Activated CD8-positive, alpha-beta memory T cell treated with anti-CD3 and anti-CD28 coated beads, Interleukin-2, amount 10 ng/mL, durations not matched to agents 7 days and 5 days (primary cell): ENCODE data around the gene TH. TPM values are rescaled to one million over a fixed set of nuclear protein-coding genes. Genes with fewer than 3 reads are reported as not detected.
A peak's percentile ranks its signal among the peaks of the same experiment; 100 is the strongest.
"Not testable (repeated sequence)": the region's sequence is repeated elsewhere in the genome, so short reads cannot be mapped to it uniquely, and the experiment has no call there.

Source experiments
- ATAC-seq: fragments of 150-1000 bp; cut with Tn5 transposase; one replicate; pipeline ENCODE4 v1.10.0; 2021; ENCODE audit warnings: moderate library complexity
- CTCF ChIA-PET: fragments of 350-600 bp; sonication (Branson Sonifier 250); formaldehyde crosslinking; loops from one replicate; lab custom pipeline; 2021; ENCODE audit warnings: antibody characterized with exemption; lab: Charles Lee
- DNase-seq: peaks from one replicate; pipeline ENCODE4 v3.0.0-alpha.2; 2020
- H3K27ac Mint-ChIP-seq: one replicate; pipeline ENCODE4 v1.8.0; 2021; ENCODE audit warnings: mild to moderate bottlenecking, mixed read lengths
- H3K27me3 Mint-ChIP-seq: one replicate; pipeline ENCODE4 v1.8.0; 2021; ENCODE audit warnings: mixed read lengths
- H3K36me3 Mint-ChIP-seq: one replicate; pipeline ENCODE4 v1.8.0; 2021; ENCODE audit warnings: mild to moderate bottlenecking, mixed read lengths
- H3K4me1 Mint-ChIP-seq: one replicate; pipeline ENCODE4 v1.8.0; 2021; ENCODE audit warnings: mixed read lengths
- H3K4me3 Mint-ChIP-seq: one replicate; pipeline ENCODE4 v1.8.0; 2021; ENCODE audit warnings: mild to moderate bottlenecking, moderate library complexity, mixed read lengths
- H3K9me3 Mint-ChIP-seq: one replicate; pipeline ENCODE4 v1.8.0; 2022; ENCODE audit warnings: low read depth, mixed read lengths
- total RNA-seq, 2 experiments: library from RNA; stranded (reverse); gene quantifications; one replicate each; pipeline ENCODE4 v1.2.3, GENCODE V29; 2021

The TH gene
- total RNA-seq, 2 experiments from 2014 or later, result not detected

DNA sequence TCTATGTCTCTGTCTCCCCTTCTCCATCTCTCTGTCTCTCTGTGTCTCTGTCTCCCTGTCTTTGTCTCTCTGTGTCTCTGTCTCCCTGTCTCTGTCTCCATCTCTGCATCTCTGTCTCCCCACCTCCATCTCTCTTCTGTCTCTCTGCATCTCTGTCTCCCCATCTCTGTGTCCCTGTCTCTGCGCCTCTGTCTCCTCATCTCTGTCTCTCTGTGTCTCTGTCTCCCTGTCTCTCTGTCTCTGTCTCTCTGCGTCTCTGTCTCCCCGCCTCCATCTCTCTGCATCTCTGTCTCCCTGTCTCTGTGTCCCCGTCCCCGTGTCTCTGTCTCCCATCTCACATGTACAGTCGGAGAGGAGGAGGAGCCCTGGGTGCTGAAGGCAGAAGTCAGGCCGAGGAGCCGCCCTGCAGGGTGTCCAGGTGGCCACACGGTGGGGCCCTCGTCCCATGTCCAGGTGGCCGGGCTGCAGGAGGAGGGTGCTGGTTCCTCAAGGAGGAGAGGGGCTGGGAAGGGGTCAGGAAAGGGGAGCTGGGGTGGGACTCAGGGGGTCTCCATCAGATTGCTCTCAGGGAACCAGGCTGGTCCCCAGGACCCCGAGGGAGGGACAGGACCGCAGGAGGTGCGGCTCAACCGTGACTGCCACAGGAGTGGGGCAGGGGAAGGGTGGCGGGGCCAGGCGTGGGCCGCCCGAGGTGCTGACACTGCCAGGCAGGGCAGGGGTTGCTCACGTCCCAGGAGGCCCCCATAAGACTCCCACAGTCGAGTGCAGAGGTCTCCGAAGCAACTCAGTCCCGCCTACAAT lies 25.6 kb upstream of the TH start:
- Mint-ChIP-seq H3K27me3 (peaks cover 9% of the 10 kb centered on the region), H3K36me3 (no peaks in the 10 kb centered on the region), H3K9me3 (no peaks in the 10 kb centered on the region), H3K4me3 (no peak overlapping the region), H3K27ac (no peak overlapping the region), H3K4me1 (peaks cover 3% of the 10 kb centered on the region)
- DNase-seq, result peak; percentile 83
- ATAC-seq, result peak; percentile 86
- CTCF ChIA-PET, result interaction anchor here (0.5 to 3.9 kb wide), 7 partner anchors 13 to 412 kb away, joined by 3 to 39 read pairs (median 8); partner anchors contain the start of genes C11orf21 and TSPAN32

DNA sequence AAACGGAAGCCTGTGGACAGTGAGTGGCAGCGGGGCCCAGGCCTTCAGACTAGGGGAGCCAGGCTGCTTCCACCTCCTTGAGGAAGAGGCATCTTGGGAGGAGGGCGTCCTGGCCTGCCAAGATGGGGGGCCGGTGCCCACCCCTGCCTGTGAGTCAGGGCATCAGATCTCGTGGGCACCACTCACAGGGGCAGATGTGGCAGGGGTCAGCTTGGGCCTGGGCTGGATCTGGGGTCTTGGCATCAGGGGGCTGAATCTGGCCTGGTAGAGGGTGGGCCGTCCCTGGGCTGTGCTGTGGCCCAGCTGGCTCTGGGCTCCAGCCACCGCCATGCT lies 24.1 kb upstream of the TH start:
- no peak for DNase-seq
- no peaks in the 10 kb centered on the region for H3K9me3 Mint-ChIP-seq
- no peaks in the 10 kb centered on the region for H3K36me3 Mint-ChIP-seq
- CTCF ChIA-PET, result interaction anchor here (0.7 to 4.1 kb wide), 12 partner anchors 10 to 228 kb away, joined by 3 to 45 read pairs (median 3); partner anchors contain the start of genes C11orf21 and TSPAN32
- peaks cover 3% of the 10 kb centered on the region for H3K4me1 Mint-ChIP-seq
- no peak for ATAC-seq
- H3K4me3 Mint-ChIP-seq, result no peak overlapping the region
- peaks cover 12% of the 10 kb centered on the region for H3K27me3 Mint-ChIP-seq
- no peak overlapping the region for H3K27ac Mint-ChIP-seq

DNA sequence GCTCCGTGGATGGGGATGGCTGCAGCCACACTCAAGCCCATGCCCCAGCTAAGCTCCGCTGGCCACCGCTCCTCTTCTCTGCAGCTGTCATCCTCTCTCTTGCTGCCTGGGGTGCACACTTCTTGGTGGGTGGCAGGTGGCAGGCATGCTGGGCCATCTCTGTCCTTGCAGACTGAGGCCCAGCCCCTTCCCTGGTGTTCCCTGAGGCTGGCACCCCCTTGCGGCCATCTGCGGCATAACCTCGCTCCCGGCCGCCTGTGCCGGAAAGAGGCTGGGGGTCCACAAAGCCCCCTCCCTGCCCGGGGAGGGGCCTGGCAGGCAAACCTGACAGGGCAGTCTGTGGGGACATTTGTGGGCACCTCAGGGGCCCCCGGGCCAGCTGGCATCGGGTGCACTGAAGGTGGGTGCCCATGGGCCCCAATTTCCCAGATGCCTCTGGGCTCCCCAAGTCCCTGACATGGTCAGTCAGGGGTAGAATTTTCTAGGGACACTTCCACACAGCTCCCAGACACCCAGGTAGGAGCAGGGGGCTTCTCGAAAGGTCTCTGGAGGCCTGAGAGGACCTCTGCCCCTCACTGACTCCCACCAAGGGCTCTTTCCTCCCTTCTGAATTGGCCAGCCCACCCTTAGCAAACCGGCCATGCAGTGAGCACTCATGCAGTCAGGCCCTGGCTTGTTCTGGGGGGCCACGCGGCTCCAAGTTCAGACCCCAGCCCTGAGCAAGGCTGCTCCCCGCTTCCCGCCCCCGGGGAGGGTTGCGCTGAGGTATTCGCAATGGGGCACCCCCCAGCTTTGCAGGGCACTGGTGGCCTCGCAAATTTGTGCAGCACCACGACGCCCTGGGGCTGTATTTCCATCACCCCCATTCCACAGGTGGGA lies 23.5 kb upstream of the TH start:
- DNase-seq (peak; percentile 56), ATAC-seq (peak; percentile 26)
- H3K27ac Mint-ChIP-seq, result no peak overlapping the region
- peaks cover 3% of the 10 kb centered on the region for H3K4me1 Mint-ChIP-seq
- no peaks in the 10 kb centered on the region for H3K36me3 Mint-ChIP-seq
- H3K4me3 Mint-ChIP-seq, result no peak overlapping the region
- no peaks in the 10 kb centered on the region for H3K9me3 Mint-ChIP-seq
- CTCF ChIA-PET, result interaction anchor here (0.7 to 4.1 kb wide), 17 partner anchors 9 to 279 kb away, joined by 3 to 45 read pairs (median 3); partner anchors contain the start of genes C11orf21 and TSPAN32
- peaks cover 12% of the 10 kb centered on the region for H3K27me3 Mint-ChIP-seq

- not testable (repeated sequence) for H3K4me3 Mint-ChIP-seq, H3K36me3 Mint-ChIP-seq, H3K9me3 Mint-ChIP-seq, H3K27ac Mint-ChIP-seq, ATAC-seq, H3K4me1 Mint-ChIP-seq, DNase-seq
- peaks cover 12% of the 10 kb centered on the region for H3K27me3 Mint-ChIP-seq
- CTCF ChIA-PET, result interaction anchor here (0.9 to 4.1 kb wide), 10 partner anchors 8 to 280 kb away, joined by 3 to 45 read pairs (median 4); partner anchors contain the start of genes C11orf21 and TSPAN32
Measured at GRCh38 chr11:2193888-2194595, 22.4 kb upstream of the TH start.

DNA sequence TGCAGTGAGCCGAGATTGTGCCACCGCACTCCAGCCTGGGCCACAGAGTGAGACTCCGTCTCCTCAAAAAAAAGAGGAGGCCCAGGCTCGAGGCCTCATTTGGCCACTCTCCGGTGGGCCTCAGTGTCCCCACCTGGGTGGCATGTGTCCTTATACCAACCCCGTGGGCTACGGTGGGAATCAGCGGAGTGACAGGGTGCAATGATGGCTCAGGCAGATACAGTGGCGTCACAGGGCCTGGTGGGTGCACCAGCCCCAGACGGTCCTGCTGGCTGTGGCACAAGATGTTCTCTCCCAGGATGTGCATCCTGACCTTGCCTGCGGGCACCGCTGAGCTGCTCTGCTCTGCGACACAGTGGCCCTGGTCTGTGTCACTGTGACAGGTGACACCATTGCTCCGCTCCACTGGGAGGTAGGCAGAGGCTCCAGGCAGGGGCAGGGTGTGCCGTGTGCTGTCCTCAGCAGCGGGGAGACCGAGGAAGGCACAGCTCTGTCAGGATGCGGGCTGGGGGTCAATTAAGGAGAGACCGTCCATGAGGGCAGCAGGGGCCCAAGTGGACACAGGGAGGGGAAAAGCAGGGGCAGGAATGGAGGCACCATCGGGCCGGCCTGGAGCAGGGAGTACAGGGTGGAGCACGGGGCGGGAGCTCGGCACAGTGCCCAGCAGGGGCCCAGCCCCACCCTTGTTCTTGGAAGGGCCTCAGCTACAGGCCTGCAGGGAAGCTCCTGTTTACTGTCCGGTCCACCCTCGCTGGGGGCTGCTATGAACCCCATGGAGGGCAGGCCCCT lies 21.7 kb upstream of the TH start:
- Mint-ChIP-seq H3K27me3 (peaks cover 12% of the 10 kb centered on the region), H3K27ac (no peak overlapping the region), H3K4me3 (no peak overlapping the region), H3K9me3 (no peaks in the 10 kb centered on the region), H3K36me3 (no peaks in the 10 kb centered on the region), H3K4me1 (peaks cover 3% of the 10 kb centered on the region)
- no peak for DNase-seq
- CTCF ChIA-PET, result interaction anchor here (0.6 to 4.1 kb wide), 5 partner anchors 36 to 227 kb away, joined by 3 to 45 read pairs (median 4); partner anchors contain the start of genes C11orf21 and TSPAN32
- ATAC-seq, result no peak

- no peak overlapping the region for H3K4me3 Mint-ChIP-seq
- no peak overlapping the region for H3K27ac Mint-ChIP-seq
- ATAC-seq, result no peak
Measured at GRCh38 chr11:2192435-2192834, 20.8 kb upstream of the TH start.

DNA sequence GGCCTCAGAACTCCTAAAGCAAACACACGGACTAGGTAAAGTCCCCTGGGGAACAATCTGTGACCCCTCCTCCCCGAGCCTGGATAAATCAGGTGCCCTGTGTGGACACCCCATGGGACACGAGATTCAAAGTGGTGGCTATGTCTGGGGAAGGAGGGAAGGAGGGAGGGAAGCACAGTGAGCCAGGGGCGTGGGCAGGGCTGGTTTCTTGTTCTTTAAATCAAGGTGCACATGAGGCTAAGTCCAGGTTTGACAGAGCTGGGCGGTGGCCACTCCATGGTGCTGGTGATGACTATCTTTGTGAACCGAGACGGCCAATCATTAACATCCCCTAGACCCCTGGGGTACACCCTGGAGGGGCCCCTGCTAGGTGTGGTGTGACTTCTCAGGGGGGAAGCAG lies 20.3 kb upstream of the TH start:
- H3K27ac Mint-ChIP-seq, result no peak overlapping the region
- H3K9me3 Mint-ChIP-seq, result no peaks in the 10 kb centered on the region
- H3K27me3 Mint-ChIP-seq, result peaks cover 10% of the 10 kb centered on the region
- CTCF ChIA-PET, result interaction anchor here (3.8 to 4.1 kb wide), 2 partner anchors 114 to 228 kb away, joined by 21 to 45 read pairs; no protein-coding TSS in a partner anchor
- no peak for ATAC-seq
- DNase-seq, result no peak
- H3K4me3 Mint-ChIP-seq, result no peak overlapping the region
- peaks cover under 1% of the 10 kb centered on the region for H3K4me1 Mint-ChIP-seq
- no peaks in the 10 kb centered on the region for H3K36me3 Mint-ChIP-seq

More at GRCh38 chr11:2192435-2192834, 20.8 kb upstream of the TH start:
- no peaks in the 10 kb centered on the region for H3K36me3 Mint-ChIP-seq
- no peaks in the 10 kb centered on the region for H3K9me3 Mint-ChIP-seq
- DNase-seq, result no peak
- H3K4me1 Mint-ChIP-seq, result peaks cover 3% of the 10 kb centered on the region
- CTCF ChIA-PET, result interaction anchor here (1.4 to 4.1 kb wide), 4 partner anchors 40 to 228 kb away, joined by 3 to 45 read pairs (median 12); partner anchors contain the start of genes C11orf21 and TSPAN32
- peaks cover 12% of the 10 kb centered on the region for H3K27me3 Mint-ChIP-seq

- no peak overlapping the region for H3K4me3 Mint-ChIP-seq
- no peaks in the 10 kb centered on the region for H3K36me3 Mint-ChIP-seq
- CTCF ChIA-PET, result no interaction called here
- no peak for DNase-seq
- no peak overlapping the region for H3K27ac Mint-ChIP-seq
- H3K9me3 Mint-ChIP-seq, result no peaks in the 10 kb centered on the region
- no peak for ATAC-seq
- H3K4me1 Mint-ChIP-seq, result no peaks in the 10 kb centered on the region
- peaks cover 3% of the 10 kb centered on the region for H3K27me3 Mint-ChIP-seq
Measured at GRCh38 chr11:2190657-2191471, 19.2 kb upstream of the TH start.

GRCh38 chr11:2189938-2190656 lies 18.5 kb upstream of the TH start:
- no peak overlapping the region for H3K4me3 Mint-ChIP-seq
- no peaks in the 10 kb centered on the region for H3K36me3 Mint-ChIP-seq
- ATAC-seq, result no peak
- H3K9me3 Mint-ChIP-seq, result no peaks in the 10 kb centered on the region
- CTCF ChIA-PET, result no interaction called here
- no peaks in the 10 kb centered on the region for H3K4me1 Mint-ChIP-seq
- no peak for DNase-seq
- H3K27ac Mint-ChIP-seq, result no peak overlapping the region
- H3K27me3 Mint-ChIP-seq, result peaks cover 4% of the 10 kb centered on the region

DNA sequence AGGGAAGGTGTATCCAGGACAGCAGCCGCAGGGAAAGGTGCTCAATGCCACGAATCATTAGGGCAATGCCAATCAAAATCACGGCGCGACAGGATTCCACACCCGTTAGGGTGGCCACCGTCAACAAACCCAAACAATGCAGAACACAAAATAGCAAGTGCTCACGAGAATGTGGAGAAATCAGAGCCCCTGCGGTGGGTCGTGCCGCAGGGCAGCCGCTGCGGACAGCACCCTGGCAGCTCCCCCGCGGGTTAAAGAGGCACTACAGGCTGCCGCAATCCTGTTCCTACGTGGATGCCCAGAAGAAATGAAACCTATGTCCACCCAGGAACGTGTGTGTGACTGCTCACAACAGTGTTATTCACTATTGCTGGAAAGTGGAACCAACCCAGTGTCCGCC lies 17.1 kb upstream of the TH start:
- peaks cover 6% of the 10 kb centered on the region for H3K27me3 Mint-ChIP-seq
- no peaks in the 10 kb centered on the region for H3K4me1 Mint-ChIP-seq
- DNase-seq (no peak), ATAC-seq (no peak)
- H3K27ac Mint-ChIP-seq, result no peak overlapping the region
- CTCF ChIA-PET, result no interaction called here
- no peaks in the 10 kb centered on the region for H3K9me3 Mint-ChIP-seq
- no peak overlapping the region for H3K4me3 Mint-ChIP-seq
- no peaks in the 10 kb centered on the region for H3K36me3 Mint-ChIP-seq

DNA sequence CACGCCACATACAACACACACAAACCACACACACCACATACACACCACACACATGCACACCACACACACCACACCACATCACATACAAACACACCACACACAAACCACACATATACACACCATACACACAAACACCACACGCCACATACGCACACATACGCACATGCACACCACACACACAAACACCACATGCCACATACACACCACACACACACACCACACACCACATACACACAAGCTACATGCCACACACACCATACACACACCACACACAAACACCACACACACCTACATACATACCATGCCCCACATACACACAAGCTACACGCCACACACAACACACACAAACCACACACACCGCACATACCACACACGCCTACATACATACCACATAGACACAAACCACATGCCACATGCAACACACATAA lies 15.7 kb upstream of the TH start:
- Mint-ChIP-seq H3K4me3 (no peak overlapping the region), H3K27me3 (peaks cover 6% of the 10 kb centered on the region), H3K36me3 (no peaks in the 10 kb centered on the region), H3K9me3 (no peaks in the 10 kb centered on the region), H3K4me1 (no peaks in the 10 kb centered on the region), H3K27ac (no peak overlapping the region)
- no peak for DNase-seq
- CTCF ChIA-PET, result interaction anchor here (0.8 to 2.4 kb wide), 5 partner anchors 8 to 233 kb away, joined by 4 to 17 read pairs (median 9); partner anchors contain the start of genes C11orf21 and TSPAN32
- ATAC-seq, result no peak
